Neural cell (in vitro differentiated cells): ENCODE data around the gene SNX21. TPM values are rescaled to one million over a fixed set of nuclear protein-coding genes. Genes with fewer than 3 reads are reported as not detected.

Source experiments
- H2AFZ ChIP-seq: fragments of 200-600, 300-800 bp; sonication (generic), shearing (Covaris generic); 2 replicates; pipeline ENCODE4 v1.6.0; 2014; ENCODE audit warnings: low read depth, mild to moderate bottlenecking, antibody characterized with exemption, low read length, moderate library complexity
- H3F3A ChIP-seq: fragments of 200-600 bp; shearing (Covaris generic); 2 replicates; pipeline ENCODE4 v1.6.1; 2016; ENCODE audit warnings: mild to moderate bottlenecking, moderate library complexity, mixed read lengths, antibody characterized with exemption, low read length; ENCODE audit not compliant: insufficient read depth, poor library complexity, severe bottlenecking
- H3K27ac ChIP-seq: fragments of 200-600, 300-800 bp; sonication (generic), shearing (Covaris generic); 2 replicates; pipeline ENCODE4 v1.5.1; 2014; ENCODE audit warnings: mild to moderate bottlenecking, low read length, moderate library complexity
- H3K27me3 ChIP-seq: fragments of 300-800, 200-600 bp; sonication (generic), shearing (Covaris generic); 2 replicates; pipeline ENCODE4 v1.6.0; 2014; ENCODE audit warnings: mild to moderate bottlenecking, low read depth, low read length, moderate library complexity; ENCODE audit not compliant: insufficient read depth
- H3K36me3 ChIP-seq: fragments of 300-800, 200-600 bp; sonication (generic), shearing (Covaris generic); 2 replicates; pipeline ENCODE4 v1.5.1; 2014; ENCODE audit warnings: mild to moderate bottlenecking, antibody characterized with exemption, low read length, moderate library complexity; ENCODE audit not compliant: insufficient read depth
- H3K4me2 ChIP-seq: fragments of 300-800, 200-600 bp; sonication (generic), shearing (Covaris generic); 2 replicates; pipeline ENCODE4 v1.6.0; 2014; ENCODE audit warnings: mild to moderate bottlenecking, low read length
- H3K4me3 ChIP-seq: fragments of 300-800, 200-600 bp; sonication (generic), shearing (Covaris generic); 2 replicates; pipeline ENCODE4 v1.5.1; 2014; ENCODE audit warnings: mild to moderate bottlenecking, low read length, moderate library complexity
- H3K79me2 ChIP-seq: fragments of 200-600 bp; shearing (Covaris generic); replicated peaks from 2 replicates; pipeline ENCODE4 v1.6.0; 2014; ENCODE audit warnings: mild to moderate bottlenecking, low read length, moderate library complexity; ENCODE audit not compliant: insufficient read depth
- H3K9ac ChIP-seq: fragments of 300-800, 200-600 bp; sonication (generic), shearing (Covaris generic); 2 replicates; pipeline ENCODE4 v1.6.1; 2016; ENCODE audit warnings: mild to moderate bottlenecking, low read length, mixed read lengths
- H3K9me2 ChIP-seq: fragments of 200-600 bp; shearing (Covaris generic); 2 replicates; pipeline ENCODE4 v1.6.1; 2016; ENCODE audit warnings: mild to moderate bottlenecking, low read length, mixed read lengths; ENCODE audit not compliant: insufficient read depth
- H3K9me3 ChIP-seq: fragments of 200-600, 300-800 bp; sonication (generic), shearing (Covaris generic); 2 replicates; pipeline ENCODE4 v1.6.1; 2016; ENCODE audit warnings: mild to moderate bottlenecking, mixed run types, low read length, moderate library complexity, mixed read lengths
- H4K20me1 ChIP-seq: fragments of 200-600 bp; shearing (Covaris generic); 2 replicates; pipeline ENCODE4 v1.6.1; 2016; ENCODE audit warnings: mild to moderate bottlenecking, mixed run types; ENCODE audit not compliant: insufficient read depth
- CTCF ChIP-seq: fragments of 450-650 bp; IDR thresholded peaks from 2 replicates; pipeline ENCODE4 v1.5.1; 2014; ENCODE audit warnings: antibody characterized with exemption, mild to moderate bottlenecking, moderate library complexity; ENCODE audit not compliant: poor library complexity, severe bottlenecking
- EP300 ChIP-seq: fragments of 450-650 bp; conservative IDR thresholded peaks from 2 replicates; pipeline ENCODE4 v1.6.1; 2014; ENCODE audit warnings: antibody characterized with exemption, mild to moderate bottlenecking, moderate library complexity; ENCODE audit not compliant: poor library complexity, severe bottlenecking
- EZH2 ChIP-seq: fragments of 200-600, 300-800 bp; shearing (Covaris generic), sonication (generic); IDR thresholded peaks from 2 replicates; pipeline ENCODE4 v1.6.1; 2014; ENCODE audit warnings: antibody characterized with exemption, low read length, borderline replicate concordance, mild to moderate bottlenecking; ENCODE audit not compliant: insufficient read depth, poor library complexity, severe bottlenecking
- MXI1 ChIP-seq: fragments of 450-650 bp; conservative IDR thresholded peaks from 2 replicates; pipeline ENCODE4 v1.6.1; 2014; ENCODE audit warnings: antibody characterized with exemption, mild to moderate bottlenecking; ENCODE audit not compliant: poor library complexity, severe bottlenecking
- POLR2AphosphoS5 ChIP-seq: IDR thresholded peaks from 2 replicates; pipeline ENCODE4 v1.6.1; 2012
- RAD21 ChIP-seq: fragments of 450-650 bp; conservative IDR thresholded peaks from 2 replicates; pipeline ENCODE4 v1.6.1; 2014; ENCODE audit warnings: antibody characterized with exemption, mild to moderate bottlenecking, moderate library complexity
- REST ChIP-seq: IDR thresholded peaks from 2 replicates; pipeline ENCODE4 v1.6.1; 2012; ENCODE audit warnings: borderline replicate concordance
- SMC3 ChIP-seq: fragments of 450-650 bp; conservative IDR thresholded peaks from 2 replicates; pipeline ENCODE4 v1.6.1; 2014; ENCODE audit warnings: antibody characterized with exemption, mild to moderate bottlenecking, moderate library complexity; ENCODE audit not compliant: poor library complexity
- TAF1 ChIP-seq: IDR thresholded peaks from 2 replicates; pipeline ENCODE4 v1.6.1; 2012; ENCODE audit warnings: low read depth
- polyA plus RNA-seq: library from polyadenylated mRNA; depleted of rRNA; stranded (reverse); fragments of >200 nt; gene quantifications from 2 replicates; pipeline ENCODE4 v1.2.3, GENCODE V29; 2014

The SNX21 gene
- polyA plus RNA-seq, 1 donor from 2014 or later = 7.2 TPM

- H4K20me1 ChIP-seq = no peaks in the 10 kb centered on the region
- H3K4me3 ChIP-seq = peak within 1 kb of the TSS; percentile 78
- no peaks in the 10 kb centered on the region for H3F3A ChIP-seq
- no peak for TF ChIP-seq CTCF
- no peak for TF ChIP-seq RAD21
- peak; percentile 79 for TF ChIP-seq MXI1
- TF ChIP-seq EZH2 = no peak
- peak; percentile 90 for TF ChIP-seq POLR2AphosphoS5
- TF ChIP-seq REST = peak; percentile 95
- TF ChIP-seq SMC3 = peak; percentile 16
- peak; percentile 98 for TF ChIP-seq TAF1
- TF ChIP-seq EP300 = no peak
- H3K79me2 ChIP-seq = peaks cover 28% of the 10 kb centered on the region
- peak within 1 kb of the TSS; percentile 88 for H3K27ac ChIP-seq
- H3K36me3 ChIP-seq = no peaks in the 10 kb centered on the region
- H3K9me2 ChIP-seq = no peaks in the 10 kb centered on the region
- H3K9ac ChIP-seq = peak within 1 kb of the TSS; percentile 88
- peak within 1 kb of the TSS; percentile 85 for H2AFZ ChIP-seq
- peak within 1 kb of the TSS; percentile 96 for H3K4me2 ChIP-seq
- no peaks in the 10 kb centered on the region for H3K27me3 ChIP-seq
- no peaks in the 10 kb centered on the region for H3K9me3 ChIP-seq
These were observed 23.7 kb downstream of the SNX21 start, which contains the start of the genes ACOT8 and ZSWIM3 for GRCh38 chr20:45857114-45857881. Gene ACOT8, minus strand, starts transcription at chr20:45857392. Its CDS starts 77 bp downstream, at chr20:45857315. Gene ZSWIM3, plus strand, starts transcription at chr20:45857614. Its CDS starts 212 bp downstream, at chr20:45857826.

- TF ChIP-seq RAD21 = no peak
- Histone ChIP-seq H3K27ac (peak overlapping the region; percentile 88), H2AFZ (peak overlapping the region; percentile 85), H3F3A (no peaks in the 10 kb centered on the region), H3K4me3 (peak overlapping the region; percentile 78), H3K27me3 (no peaks in the 10 kb centered on the region), H3K9ac (peak overlapping the region; percentile 88), H4K20me1 (no peaks in the 10 kb centered on the region), H3K9me2 (no peaks in the 10 kb centered on the region), H3K9me3 (no peaks in the 10 kb centered on the region), H3K36me3 (no peaks in the 10 kb centered on the region), H3K4me2 (peak overlapping the region; percentile 96), H3K79me2 (peaks cover 28% of the 10 kb centered on the region)
These were observed 24.2 kb downstream of the SNX21 start for GRCh38 chr20:45857882-45858216.
